Lower leg skin (tissue), 3 donors: ENCODE results near the gene ADAMTSL1.

Experiments used
- CTCF ChIP-seq, 3 donors: fragments of 450-650 bp; IDR thresholded peaks; one replicate each; pipeline ENCODE4 v1.5.1; 2016; ENCODE audit warnings: antibody characterized with exemption in 3 of 3, mild to moderate bottlenecking in 3 of 3, moderate library complexity in 2 of 3
- POLR2A ChIP-seq, 2 donors: fragments of 450-650 bp; IDR thresholded peaks; one replicate each; pipeline ENCODE4 v1.6.1; 2016 to 2017; ENCODE audit warnings: antibody characterized with exemption in 2 of 2, mild to moderate bottlenecking in 1 of 2, moderate library complexity in 1 of 2

DNA sequence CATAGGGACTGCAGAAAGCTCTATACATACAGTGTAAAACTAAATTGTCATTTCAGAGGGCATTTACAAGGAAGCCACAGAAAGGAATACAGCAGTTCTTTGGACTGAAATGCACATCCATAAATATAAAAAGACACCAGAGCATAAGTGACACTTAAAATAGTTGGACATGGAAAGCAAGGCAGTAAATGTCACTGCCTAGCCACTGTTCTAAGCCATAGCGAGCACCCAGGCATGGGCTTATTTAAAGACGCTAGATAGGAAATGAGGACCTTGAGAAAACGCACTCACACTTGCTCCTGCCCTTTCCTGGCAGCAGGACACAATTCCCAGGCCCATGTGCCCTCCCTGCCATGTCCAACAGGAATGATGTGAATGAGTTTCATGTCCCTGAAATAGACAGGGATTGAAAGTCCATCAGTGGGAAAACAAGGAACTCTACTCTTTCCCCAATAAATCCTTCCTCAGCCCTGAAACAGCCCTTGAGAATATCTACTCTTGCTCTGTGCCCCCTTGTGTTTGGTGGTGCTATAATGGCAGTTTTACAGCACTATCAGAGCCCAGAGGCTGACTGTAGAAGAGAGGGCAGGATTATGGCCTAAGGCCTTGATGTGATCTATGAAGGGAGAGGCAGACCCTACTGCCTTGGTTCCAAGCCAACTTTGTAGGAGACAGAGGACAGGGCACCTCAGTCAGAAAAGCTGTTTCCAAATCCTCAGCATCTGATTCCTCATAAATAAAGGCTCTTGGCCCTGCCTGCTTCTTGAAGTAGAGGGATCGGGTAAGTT lies 376.1 kb downstream of the ADAMTSL1 start:
- no peak for TF ChIP-seq POLR2A (IDR thresholded peaks at IDR 0.05)
- TF ChIP-seq CTCF (IDR thresholded peaks at IDR 0.05): no peak
